Tibial nerve (tissue), 4 donors: Measurements from ENCODE around the gene SLC66A2.

Experiments
- EP300 ChIP-seq, 2 donors: sonication (generic); formaldehyde crosslinking; IDR thresholded peaks; one replicate each; pipeline ENCODE4 v1.6.1; 2017; ENCODE audit warnings: antibody characterized with exemption in 2 of 2, mild to moderate bottlenecking in 1 of 2
- POLR2A ChIP-seq, 2 donors: fragments of 450-650 bp; IDR thresholded peaks; one replicate each; pipeline ENCODE4 v1.6.1; 2017; ENCODE audit warnings: antibody characterized with exemption in 2 of 2, mild to moderate bottlenecking in 2 of 2, moderate library complexity in 2 of 2
- TF ChIP-seq, protein P1 (sequence below), 5 experiments: fragments of 200-600 bp in 3 of 5; fragments of 450-650 bp in 2 of 5; sonication (generic) in 3 of 5; IDR thresholded peaks; one replicate each; pipeline ENCODE4 v1.5.1; 2016 to 2019; ENCODE audit warnings: antibody characterized with exemption in 5 of 5, mild to moderate bottlenecking in 3 of 5, moderate library complexity in 2 of 5

- TF ChIP-seq, protein P1, sequence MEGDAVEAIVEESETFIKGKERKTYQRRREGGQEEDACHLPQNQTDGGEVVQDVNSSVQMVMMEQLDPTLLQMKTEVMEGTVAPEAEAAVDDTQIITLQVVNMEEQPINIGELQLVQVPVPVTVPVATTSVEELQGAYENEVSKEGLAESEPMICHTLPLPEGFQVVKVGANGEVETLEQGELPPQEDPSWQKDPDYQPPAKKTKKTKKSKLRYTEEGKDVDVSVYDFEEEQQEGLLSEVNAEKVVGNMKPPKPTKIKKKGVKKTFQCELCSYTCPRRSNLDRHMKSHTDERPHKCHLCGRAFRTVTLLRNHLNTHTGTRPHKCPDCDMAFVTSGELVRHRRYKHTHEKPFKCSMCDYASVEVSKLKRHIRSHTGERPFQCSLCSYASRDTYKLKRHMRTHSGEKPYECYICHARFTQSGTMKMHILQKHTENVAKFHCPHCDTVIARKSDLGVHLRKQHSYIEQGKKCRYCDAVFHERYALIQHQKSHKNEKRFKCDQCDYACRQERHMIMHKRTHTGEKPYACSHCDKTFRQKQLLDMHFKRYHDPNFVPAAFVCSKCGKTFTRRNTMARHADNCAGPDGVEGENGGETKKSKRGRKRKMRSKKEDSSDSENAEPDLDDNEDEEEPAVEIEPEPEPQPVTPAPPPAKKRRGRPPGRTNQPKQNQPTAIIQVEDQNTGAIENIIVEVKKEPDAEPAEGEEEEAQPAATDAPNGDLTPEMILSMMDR (IDR thresholded peaks at IDR 0.05): no peak
- no peak for TF ChIP-seq POLR2A (IDR thresholded peaks at IDR 0.05)
- no peak for TF ChIP-seq EP300 (IDR thresholded peaks at IDR 0.05)
Observed at GRCh38 chr18:79935925-79936324, 15.5 kb downstream of the SLC66A2 start.
